Trophoblast cell (in vitro differentiated cells and primary cell): ENCODE data around the gene ZNF566.
A peak's percentile ranks its signal among the peaks of the same experiment; 100 is the strongest.

ENCODE experiments used
- DNase-seq, 2 donors: peaks; one replicate each; pipeline ENCODE4 v3.0.0-alpha.2; 2016
- H2AFZ ChIP-seq: 2 replicates; pipeline ENCODE4 v1.6.1; 2013; ENCODE audit warnings: low read length, moderate library complexity, mild to moderate bottlenecking; ENCODE audit not compliant: insufficient read depth, poor library complexity
- H2AK5ac ChIP-seq: 2 replicates; pipeline ENCODE4 v1.6.1; 2013; ENCODE audit warnings: mild to moderate bottlenecking, low read length
- H2BK120ac ChIP-seq: 2 replicates; pipeline ENCODE4 v1.6.1; 2013; ENCODE audit warnings: low read length, mild to moderate bottlenecking, moderate library complexity; ENCODE audit not compliant: insufficient read depth, poor library complexity
- H2BK12ac ChIP-seq: 2 replicates; pipeline ENCODE4 v1.6.1; 2013; ENCODE audit warnings: mild to moderate bottlenecking, low read length, moderate library complexity
- H2BK5ac ChIP-seq: 2 replicates; pipeline ENCODE4 v1.6.1; 2013; ENCODE audit warnings: low read length, low read depth, moderate library complexity, mild to moderate bottlenecking; ENCODE audit not compliant: poor library complexity
- H3K14ac ChIP-seq: 2 replicates; pipeline ENCODE4 v1.6.1; 2013; ENCODE audit warnings: mild to moderate bottlenecking, low read length
- H3K18ac ChIP-seq: 2 replicates; pipeline ENCODE4 v1.6.1; 2013; ENCODE audit warnings: mild to moderate bottlenecking, low read length
- H3K23ac ChIP-seq: 2 replicates; pipeline ENCODE4 v1.6.1; 2013; ENCODE audit warnings: low read length
- H3K27ac ChIP-seq: 2 replicates; pipeline ENCODE4 v1.5.1; 2013; ENCODE audit warnings: low read depth, mild to moderate bottlenecking, inconsistent platforms, low read length, moderate library complexity
- H3K27me3 ChIP-seq: 2 replicates; pipeline ENCODE4 v1.6.1; 2013; ENCODE audit warnings: inconsistent platforms, mild to moderate bottlenecking, low read length, moderate library complexity; ENCODE audit not compliant: insufficient read depth
- H3K36me3 ChIP-seq, 2 experiments: 1 replicate in 1 of 2; 2 replicates in 1 of 2; pipeline ENCODE4 v1.6.1; 2013; ENCODE audit warnings: low read length in 2 of 2, mild to moderate bottlenecking in 2 of 2, moderate library complexity in 1 of 2; ENCODE audit not compliant: insufficient read depth in 2 of 2, control insufficient read depth in 1 of 2
- H3K4ac ChIP-seq: 2 replicates; pipeline ENCODE4 v1.6.1; 2013; ENCODE audit warnings: low read depth, mild to moderate bottlenecking, low read length, moderate library complexity
- H3K4me1 ChIP-seq, 2 experiments: 1 replicate in 1 of 2; 2 replicates in 1 of 2; pipeline ENCODE4 v1.6.1; 2013; ENCODE audit warnings: low read length in 2 of 2, mild to moderate bottlenecking in 2 of 2, moderate library complexity in 1 of 2; ENCODE audit not compliant: insufficient read depth in 2 of 2, control insufficient read depth in 1 of 2
- H3K4me2 ChIP-seq: 2 replicates; pipeline ENCODE4 v1.6.1; 2013; ENCODE audit warnings: inconsistent platforms, mild to moderate bottlenecking, low read length, moderate library complexity
- H3K4me3 ChIP-seq: 2 replicates; pipeline ENCODE4 v1.5.1; 2013; ENCODE audit warnings: mild to moderate bottlenecking, low read depth, low read length, inconsistent platforms
- H3K79me1 ChIP-seq: one replicate; pipeline ENCODE4 v1.6.1; 2013; ENCODE audit warnings: low read length
- H3K79me2 ChIP-seq: 2 replicates; pipeline ENCODE4 v1.6.1; 2013; ENCODE audit warnings: low read length, mild to moderate bottlenecking; ENCODE audit not compliant: control insufficient read depth, insufficient read depth, poor library complexity
- H3K9ac ChIP-seq: 2 replicates; pipeline ENCODE4 v1.6.1; 2013; ENCODE audit warnings: mild to moderate bottlenecking, low read length
- H3K9me3 ChIP-seq: 2 replicates; pipeline ENCODE4 v1.6.1; 2013; ENCODE audit warnings: low read depth, mild to moderate bottlenecking, control low read depth, inconsistent platforms, low read length; ENCODE audit not compliant: insufficient read depth
- H4K12ac ChIP-seq: 2 replicates; pipeline ENCODE4 v1.6.1; 2013; ENCODE audit warnings: low read depth, mild to moderate bottlenecking, low read length, moderate library complexity
- H4K8ac ChIP-seq: 2 replicates; pipeline ENCODE4 v1.6.1; 2013; ENCODE audit warnings: low read depth, mild to moderate bottlenecking, low read length, moderate library complexity
- H4K91ac ChIP-seq: one replicate; pipeline ENCODE4 v1.6.1; 2013; ENCODE audit warnings: low read depth, mild to moderate bottlenecking, low read length, moderate library complexity
- WGBS: extraction: QIAGEN DNeasy Blood & Tissue Kit; methylation state at CpG from one replicate; pipeline ENCODE4 v1.1.7; 2013; ENCODE audit warnings: missing lambda C conversion rate; ENCODE audit not compliant: insufficient read length, insufficient coverage; ENCODE audit errors: extremely low coverage; 5-methylcytosine and 5-hydroxymethylcytosine counted together

Gene ZNF566

DNA sequence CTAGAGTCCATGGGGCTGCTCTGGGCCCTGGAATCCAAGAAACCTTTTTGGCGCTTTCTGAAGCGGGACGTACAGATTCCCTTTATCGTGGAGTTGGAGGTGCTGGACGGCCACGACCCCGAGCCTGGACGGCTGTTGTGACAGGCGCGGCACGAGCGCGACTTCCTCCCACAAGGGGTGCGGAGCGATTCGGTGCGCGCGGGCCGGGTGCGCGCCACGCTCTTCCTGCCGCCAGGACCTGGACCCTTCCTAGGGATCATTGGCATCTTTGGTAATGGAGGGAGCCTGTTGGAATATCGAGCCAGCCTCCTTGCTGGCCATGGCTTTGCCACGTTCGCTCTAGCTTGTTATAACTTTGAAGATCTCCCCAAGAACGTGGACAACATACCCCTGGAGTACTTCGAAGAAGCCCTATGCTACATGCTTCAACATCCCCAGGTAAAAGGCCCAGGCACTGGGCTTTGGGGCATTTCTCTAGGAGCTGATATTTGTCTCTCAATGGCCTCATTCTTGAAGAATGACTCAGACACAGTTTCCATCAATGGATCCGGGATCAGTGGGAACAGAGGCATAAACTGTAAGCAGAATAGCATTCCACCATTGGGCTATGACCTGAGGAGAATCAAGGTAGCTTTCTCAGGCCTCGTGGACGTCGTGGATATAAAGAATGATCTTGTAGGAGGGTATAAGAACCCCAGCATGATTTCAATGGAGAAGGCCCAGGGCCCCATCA is 67.4 kb downstream of the ZNF566 start:
- peak overlapping the region; percentile 73 for H4K8ac ChIP-seq
- peaks cover 7 to 16% of the 10 kb centered on the region in 2 experiments for H3K4me1 ChIP-seq
- no peaks in the 10 kb centered on the region for H3K9me3 ChIP-seq
- no peaks in the 10 kb centered on the region for H3K36me3 ChIP-seq
- no peak overlapping the region for H2BK12ac ChIP-seq
- H3K79me1 ChIP-seq = peaks cover 17% of the 10 kb centered on the region
- peak; percentile 4 to 48 for DNase-seq
- H2BK120ac ChIP-seq = peak overlapping the region; percentile 5
- no peak overlapping the region for H3K27ac ChIP-seq
- H2AK5ac ChIP-seq = no peak overlapping the region
- H4K12ac ChIP-seq = peak overlapping the region; percentile 56
- no peak overlapping the region for H2BK5ac ChIP-seq
- peak overlapping the region; percentile 76 for H3K18ac ChIP-seq
- no peak overlapping the region for H3K4ac ChIP-seq
- peak overlapping the region; percentile 73 for H4K91ac ChIP-seq
- peaks cover 13% of the 10 kb centered on the region for H3K79me2 ChIP-seq
- peak overlapping the region; percentile 66 for H3K4me3 ChIP-seq
- H2AFZ ChIP-seq = peak overlapping the region; percentile 84
- H3K9ac ChIP-seq = no peak overlapping the region
- H3K27me3 ChIP-seq = no peaks in the 10 kb centered on the region
- H3K23ac ChIP-seq = no peak overlapping the region
- H3K14ac ChIP-seq = peak overlapping the region; percentile 81
- no CpG with 5 or more reads among the region's 33 CpGs for WGBS
- H3K4me2 ChIP-seq = peak overlapping the region; percentile 63

DNA sequence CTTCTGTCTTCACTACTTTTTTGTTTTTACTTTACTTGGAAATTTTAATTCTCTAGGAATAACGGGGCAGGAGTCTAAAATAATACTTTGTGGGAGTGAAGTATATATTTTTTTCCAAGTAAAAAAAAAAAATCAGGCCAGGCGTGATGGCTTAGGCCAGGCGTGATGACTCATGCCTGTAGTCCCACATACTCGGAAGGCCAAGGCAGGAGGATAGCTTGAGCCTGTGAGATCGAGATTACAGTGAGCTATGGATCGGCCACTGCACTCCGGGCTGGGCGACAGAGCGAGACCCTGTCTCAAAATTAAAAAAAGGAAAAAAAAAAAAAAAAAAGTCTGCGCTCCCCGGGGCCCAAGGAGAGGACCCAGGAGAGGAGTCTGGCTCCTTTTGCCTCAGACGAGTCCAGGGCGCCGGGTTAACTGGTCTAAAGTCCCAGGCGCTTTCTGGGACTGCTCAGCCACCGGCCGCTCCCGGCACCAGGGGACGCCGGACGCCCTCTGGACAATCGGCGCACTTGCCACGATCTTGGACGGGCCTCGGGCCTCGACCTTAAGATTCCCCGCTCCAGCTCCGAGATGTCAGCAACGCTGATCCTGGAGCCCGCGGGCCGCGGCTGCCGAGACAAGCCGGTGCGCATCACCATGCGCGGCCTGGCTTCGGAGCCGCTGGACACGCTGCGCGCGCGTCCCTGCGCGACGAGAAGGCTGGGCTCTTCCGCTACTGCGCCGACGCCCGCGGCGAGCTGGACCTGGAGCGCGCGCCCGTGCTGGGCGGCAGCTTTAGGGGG is 68.2 kb downstream of the ZNF566 start:
- Histone ChIP-seq H2AK5ac (no peak overlapping the region), H3K27ac (no peak overlapping the region), H3K14ac (peak overlapping the region; percentile 79), H3K79me1 (peaks cover 17% of the 10 kb centered on the region), H2BK5ac (no peak overlapping the region), H3K4me3 (peak overlapping the region; percentile 66), H4K12ac (peak overlapping the region; percentile 77), H2AFZ (peak overlapping the region; percentile 32), H3K4me1 (peaks cover 7 to 16% of the 10 kb centered on the region in 2 experiments), H3K27me3 (no peaks in the 10 kb centered on the region), H2BK12ac (peak overlapping the region; percentile 42), H4K91ac (peak overlapping the region; percentile 73), H3K79me2 (peaks cover 15% of the 10 kb centered on the region), H3K23ac (no peak overlapping the region), H3K9ac (no peak overlapping the region), H3K4me2 (peak overlapping the region; percentile 63), H4K8ac (peak overlapping the region; percentile 73), H2BK120ac (peak overlapping the region; percentile 5), H3K18ac (peak overlapping the region; percentile 17), H3K4ac (peak overlapping the region; percentile 2), H3K36me3 (no peaks in the 10 kb centered on the region), H3K9me3 (no peaks in the 10 kb centered on the region)
- no CpG with 5 or more reads among the region's 61 CpGs for WGBS
- peak; percentile 33 to 68 for DNase-seq

DNA sequence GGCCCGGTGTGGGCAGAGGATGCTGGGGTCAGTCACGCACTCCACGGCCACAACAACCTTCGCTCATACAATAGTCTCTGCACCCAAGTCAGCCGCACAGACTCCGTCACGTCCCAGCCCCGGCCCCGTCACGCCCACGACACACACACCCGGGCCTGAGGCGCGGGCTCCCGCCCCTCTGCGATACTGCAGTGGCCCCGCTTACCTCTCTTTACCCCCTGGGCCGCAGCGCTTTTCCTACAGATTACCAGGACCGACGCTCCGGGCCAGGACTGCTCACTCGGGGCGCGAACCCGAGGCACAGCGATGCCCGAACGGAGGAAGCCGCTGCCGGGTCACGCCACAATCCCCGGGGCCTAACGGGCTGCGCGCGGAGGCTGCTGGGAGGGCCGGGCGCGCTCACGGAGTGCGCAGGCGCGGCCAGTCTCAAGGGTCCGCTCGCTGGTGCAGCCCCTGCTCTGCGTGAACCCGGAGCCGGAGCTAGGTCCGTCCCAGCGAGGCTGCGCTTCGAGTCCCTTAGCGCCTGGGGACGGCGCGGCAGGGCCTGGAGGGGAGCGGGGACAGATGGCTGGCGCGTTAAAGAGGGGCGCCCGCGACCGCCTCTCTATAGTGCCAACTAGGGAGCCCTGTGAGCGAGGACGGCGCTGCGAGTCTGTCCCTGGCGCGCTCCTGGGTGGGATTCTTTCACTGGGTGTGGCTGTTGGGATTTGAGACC is 70.9 kb downstream of the ZNF566 start, which contains the start of gene ZFP82:
Gene ZFP82, minus strand, starts transcription at position 358 of the 715 bp plus-strand sequence. CDS start 8,855 bp downstream, outside the sequence.
- H3K18ac ChIP-seq = peak within 1 kb of the TSS; percentile 67
- peak within 1 kb of the TSS; percentile 88 for H2AFZ ChIP-seq

GRCh38 chr19:36417752-36418286 is 71.5 kb downstream of the ZNF566 start:
- H3K79me1 ChIP-seq = peaks cover 17% of the 10 kb centered on the region
- H4K12ac ChIP-seq = peak overlapping the region; percentile 49
- peaks cover 15% of the 10 kb centered on the region for H3K79me2 ChIP-seq
- no peaks in the 10 kb centered on the region for H3K9me3 ChIP-seq
- H3K14ac ChIP-seq = peak overlapping the region; percentile 65
- peak overlapping the region; percentile 78 for H3K4me2 ChIP-seq
- peak overlapping the region; percentile 88 for H3K9ac ChIP-seq
- H3K18ac ChIP-seq = peak overlapping the region; percentile 53
- peaks cover 7 to 16% of the 10 kb centered on the region in 2 experiments for H3K4me1 ChIP-seq
- peak overlapping the region; percentile 58 for H2BK5ac ChIP-seq
- H3K27me3 ChIP-seq = no peaks in the 10 kb centered on the region
- H3K36me3 ChIP-seq = peaks cover 0 to 3% of the 10 kb centered on the region in 2 experiments
- DNase-seq = peak; percentile 6 to 21
- no peak overlapping the region for H3K23ac ChIP-seq
- no CpG with 5 or more reads among the region's 25 CpGs for WGBS
- H3K4me3 ChIP-seq = peak overlapping the region; percentile 85
- peak overlapping the region; percentile 88 for H2AFZ ChIP-seq
- H2BK12ac ChIP-seq = no peak overlapping the region
- H2BK120ac ChIP-seq = peak overlapping the region; percentile 84
- H3K4ac ChIP-seq = peak overlapping the region; percentile 46
- peak overlapping the region; percentile 100 for H4K8ac ChIP-seq
- peak overlapping the region; percentile 86 for H4K91ac ChIP-seq
- peak overlapping the region; percentile 55 for H3K27ac ChIP-seq
- peak overlapping the region; percentile 20 for H2AK5ac ChIP-seq

More for the DNA sequence above, 70.9 kb downstream of the ZNF566 start, which contains the start of gene ZFP82:
- H3K4me3 ChIP-seq = peak within 1 kb of the TSS; percentile 85
- H4K91ac ChIP-seq = peak within 1 kb of the TSS; percentile 86
- no peaks in the 10 kb centered on the region for H3K36me3 ChIP-seq
- peak within 1 kb of the TSS; percentile 84 for H2BK120ac ChIP-seq
- H3K9ac ChIP-seq = peak within 1 kb of the TSS; percentile 96
- H3K27ac ChIP-seq = peak within 1 kb of the TSS; percentile 55
- peaks cover 7 to 16% of the 10 kb centered on the region in 2 experiments for H3K4me1 ChIP-seq
- H3K14ac ChIP-seq = peak within 1 kb of the TSS; percentile 76
- H3K9me3 ChIP-seq = no peaks in the 10 kb centered on the region
- H2AK5ac ChIP-seq = peak within 1 kb of the TSS; percentile 20
- peak within 1 kb of the TSS; percentile 78 for H3K4me2 ChIP-seq
- H3K23ac ChIP-seq = no peak within 1 kb of the TSS
- DNase-seq = peak; percentile 67 to 81
- peaks cover 17% of the 10 kb centered on the region for H3K79me1 ChIP-seq
- H2BK5ac ChIP-seq = peak within 1 kb of the TSS; percentile 58
- H3K4ac ChIP-seq = peak within 1 kb of the TSS; percentile 46
- H4K12ac ChIP-seq = peak within 1 kb of the TSS; percentile 49
- H2BK12ac ChIP-seq = no peak within 1 kb of the TSS
- H3K27me3 ChIP-seq = no peaks in the 10 kb centered on the region
- H3K79me2 ChIP-seq = peaks cover 15% of the 10 kb centered on the region
- no CpG with 5 or more reads among the region's 70 CpGs for WGBS
- peak within 1 kb of the TSS; percentile 100 for H4K8ac ChIP-seq
